ACC112 (cell line): Measurements from ENCODE around the gene NUP205.
A peak's percentile ranks its signal among the peaks of the same experiment; 100 is the strongest.
"Not testable (repeated sequence)": the region's sequence is repeated elsewhere in the genome, so short reads cannot be mapped to it uniquely, and the experiment has no call there.

ENCODE experiments used
- H2AFZ ChIP-seq: fragments of 200-600 bp; sonication (generic); one replicate; pipeline ENCODE4 v1.6.0; 2017; ENCODE audit warnings: antibody characterized with exemption, low read length; ENCODE audit not compliant: unreplicated experiment
- H3K27ac ChIP-seq: fragments of 200-600 bp; sonication (generic); 2 replicates; pipeline ENCODE4 v1.5.1; 2014; ENCODE audit warnings: low read depth, mild to moderate bottlenecking, antibody characterized with exemption, low read length, moderate library complexity
- H3K27me3 ChIP-seq: fragments of 200-600 bp; sonication (generic); 2 replicates; pipeline ENCODE4 v1.6.1; 2014; ENCODE audit warnings: mild to moderate bottlenecking, antibody characterized with exemption, low read length, moderate library complexity, mixed read lengths; ENCODE audit not compliant: insufficient read depth
- H3K36me3 ChIP-seq: fragments of 200-600 bp; sonication (generic); 2 replicates; pipeline ENCODE4 v1.6.1; 2016; ENCODE audit warnings: mild to moderate bottlenecking, antibody characterized with exemption, low read length, moderate library complexity, mixed read lengths; ENCODE audit not compliant: insufficient read depth
- H3K4me1 ChIP-seq: fragments of 200-600 bp; sonication (generic); one replicate; pipeline ENCODE4 v1.6.1; 2016; ENCODE audit warnings: low read length, mixed read lengths; ENCODE audit not compliant: insufficient read depth, unreplicated experiment, control insufficient read depth
- H3K4me3 ChIP-seq: fragments of 200-600 bp; sonication (generic); 2 replicates; pipeline ENCODE4 v1.5.1; 2014; ENCODE audit warnings: mild to moderate bottlenecking, low read depth, low read length
- H3K79me2 ChIP-seq: fragments of 200-600 bp; sonication (generic); one replicate; pipeline ENCODE4 v1.6.0; 2016; ENCODE audit warnings: low read length; ENCODE audit not compliant: control insufficient read depth, unreplicated experiment, insufficient read depth

The NUP205 gene

GRCh38 chr7:135618510-135618909 is 60.8 kb downstream of the NUP205 start:
- H3K4me1 ChIP-seq, result peaks cover 14% of the 10 kb centered on the region
- H3K79me2 ChIP-seq, result no peaks in the 10 kb centered on the region
- H3K27me3 ChIP-seq, result no peaks in the 10 kb centered on the region
- H2AFZ ChIP-seq, result no peak overlapping the region
- H3K36me3 ChIP-seq, result peaks cover 39% of the 10 kb centered on the region
- H3K27ac ChIP-seq, result no peak overlapping the region
- no peak overlapping the region for H3K4me3 ChIP-seq

GRCh38 chr7:135620447-135620846 is 62.7 kb downstream of the NUP205 start:
- Histone ChIP-seq H2AFZ (no peak overlapping the region), H3K36me3 (peaks cover 48% of the 10 kb centered on the region), H3K27ac (peak overlapping the region; percentile 60), H3K79me2 (no peaks in the 10 kb centered on the region), H3K4me1 (peaks cover 14% of the 10 kb centered on the region), H3K4me3 (no peak overlapping the region), H3K27me3 (no peaks in the 10 kb centered on the region)

- Histone ChIP-seq H3K79me2 (no peaks in the 10 kb centered on the region), H3K4me1 (peaks cover 14% of the 10 kb centered on the region), H2AFZ (no peak overlapping the region), H3K4me3 (no peak overlapping the region), H3K27ac (peak overlapping the region; percentile 60), H3K36me3 (peaks cover 47% of the 10 kb centered on the region), H3K27me3 (no peaks in the 10 kb centered on the region)
Observed at GRCh38 chr7:135620980-135621850, 63.5 kb downstream of the NUP205 start.

- H3K27me3 ChIP-seq, result no peaks in the 10 kb centered on the region
- H3K36me3 ChIP-seq, result peaks cover 22% of the 10 kb centered on the region
- no peaks in the 10 kb centered on the region for H3K79me2 ChIP-seq
- no peak overlapping the region for H2AFZ ChIP-seq
- H3K4me1 ChIP-seq, result peaks cover 6% of the 10 kb centered on the region
- H3K27ac ChIP-seq, result no peak overlapping the region
- H3K4me3 ChIP-seq, result no peak overlapping the region
Observed at GRCh38 chr7:135634191-135634878, 76.6 kb downstream of the NUP205 start.

GRCh38 chr7:135639690-135640089 is 82.0 kb downstream of the NUP205 start:
- H3K27ac ChIP-seq, H3K79me2 ChIP-seq, H3K27me3 ChIP-seq, H2AFZ ChIP-seq, H3K4me1 ChIP-seq, H3K4me3 ChIP-seq: not testable (repeated sequence)
- H3K36me3 ChIP-seq, result peaks cover 21% of the 10 kb centered on the region

- Histone ChIP-seq H3K4me3 (no peak overlapping the region), H2AFZ (no peak overlapping the region), H3K4me1 (no peaks in the 10 kb centered on the region), H3K36me3 (peaks cover 12% of the 10 kb centered on the region), H3K79me2 (no peaks in the 10 kb centered on the region), H3K27me3 (no peaks in the 10 kb centered on the region), H3K27ac (no peak overlapping the region)
Observed at GRCh38 chr7:135644154-135644553, 86.4 kb downstream of the NUP205 start.

GRCh38 chr7:135644729-135645128 is 87.0 kb downstream of the NUP205 start:
- H3K79me2 ChIP-seq, result no peaks in the 10 kb centered on the region
- H3K36me3 ChIP-seq, result peaks cover 15% of the 10 kb centered on the region
- H3K27me3 ChIP-seq, result no peaks in the 10 kb centered on the region
- H3K4me1 ChIP-seq, result no peaks in the 10 kb centered on the region
- H3K27ac ChIP-seq, result no peak overlapping the region
- H2AFZ ChIP-seq, result no peak overlapping the region
- no peak overlapping the region for H3K4me3 ChIP-seq

- Histone ChIP-seq H3K36me3 (peaks cover 15% of the 10 kb centered on the region), H3K27ac (no peak overlapping the region)
Observed at GRCh38 chr7:135645296-135645904, 87.7 kb downstream of the NUP205 start.

GRCh38 chr7:135647755-135648154 is 90.0 kb downstream of the NUP205 start:
- no peak overlapping the region for H3K27ac ChIP-seq
- H3K4me1 ChIP-seq, result no peaks in the 10 kb centered on the region
- no peaks in the 10 kb centered on the region for H3K79me2 ChIP-seq
- H3K36me3 ChIP-seq, result peaks cover 15% of the 10 kb centered on the region
- no peak overlapping the region for H2AFZ ChIP-seq
- H3K4me3 ChIP-seq, result no peak overlapping the region
- H3K27me3 ChIP-seq, result no peaks in the 10 kb centered on the region

More at GRCh38 chr7:135645296-135645904, 87.7 kb downstream of the NUP205 start:
- H3K27me3 ChIP-seq, result no peaks in the 10 kb centered on the region
- H3K4me3 ChIP-seq, result no peak overlapping the region
- H3K4me1 ChIP-seq, result no peaks in the 10 kb centered on the region
- no peaks in the 10 kb centered on the region for H3K79me2 ChIP-seq
- H2AFZ ChIP-seq, result no peak overlapping the region

- Histone ChIP-seq H3K4me3 (no peak overlapping the region), H3K27ac (no peak overlapping the region), H3K4me1 (no peaks in the 10 kb centered on the region), H3K27me3 (no peaks in the 10 kb centered on the region), H2AFZ (no peak overlapping the region), H3K79me2 (no peaks in the 10 kb centered on the region), H3K36me3 (peaks cover 15% of the 10 kb centered on the region)
Observed at GRCh38 chr7:135648235-135648634, 90.5 kb downstream of the NUP205 start.
